Endodermal cell (in vitro differentiated cells): ENCODE data around the gene UBA6. TPM values are rescaled to one million over a fixed set of nuclear protein-coding genes. Genes with fewer than 3 reads are reported as not detected.

Source experiments
- DNase-seq: peaks from one replicate; pipeline ENCODE4 v3.0.0-alpha.2; 2017
- H3K27ac ChIP-seq: 2 replicates; pipeline ENCODE4 v1.5.1; 2013; ENCODE audit warnings: mild to moderate bottlenecking, low read depth, low read length, moderate library complexity
- H3K27me3 ChIP-seq: 2 replicates; pipeline ENCODE4 v1.6.1; 2013; ENCODE audit warnings: mild to moderate bottlenecking, low read length, moderate library complexity; ENCODE audit not compliant: insufficient read depth, control insufficient read depth, poor library complexity, severe bottlenecking
- H3K36me3 ChIP-seq: 2 replicates; pipeline ENCODE4 v1.7.0; 2013; ENCODE audit warnings: mild to moderate bottlenecking, low read length, moderate library complexity; ENCODE audit not compliant: control insufficient read depth, insufficient read depth
- H3K4me1 ChIP-seq: one replicate; pipeline ENCODE4 v1.7.0; 2013; ENCODE audit warnings: low read length; ENCODE audit not compliant: control insufficient read depth, insufficient read depth
- H3K4me3 ChIP-seq: 2 replicates; pipeline ENCODE4 v1.5.1; 2013; ENCODE audit warnings: mild to moderate bottlenecking, low read length, moderate library complexity
- H3K9ac ChIP-seq: 2 replicates; pipeline ENCODE4 v1.6.1; 2013; ENCODE audit warnings: mild to moderate bottlenecking, low read length, moderate library complexity; ENCODE audit not compliant: poor library complexity, severe bottlenecking; ENCODE audit errors: extremely low read depth
- H3K9me3 ChIP-seq: 2 replicates; pipeline ENCODE4 v1.6.1; 2013; ENCODE audit warnings: mild to moderate bottlenecking, low read length, moderate library complexity; ENCODE audit not compliant: control insufficient read depth
- H3K27ac Mint-ChIP-seq: 2 replicates; pipeline ENCODE4 v1.8.0; 2020; ENCODE audit warnings: mixed read lengths
- H3K27me3 Mint-ChIP-seq: 2 replicates; pipeline ENCODE4 v1.8.0; 2021; ENCODE audit warnings: mild to moderate bottlenecking, mixed read lengths; ENCODE audit not compliant: insufficient read depth
- H3K36me3 Mint-ChIP-seq: 2 replicates; pipeline ENCODE4 v1.8.0; 2020; ENCODE audit warnings: low read depth, mixed read lengths
- H3K4me1 Mint-ChIP-seq: 2 replicates; pipeline ENCODE4 v1.8.0; 2020; ENCODE audit warnings: mixed read lengths
- H3K4me3 Mint-ChIP-seq: 2 replicates; pipeline ENCODE4 v1.8.0; 2020; ENCODE audit warnings: mild to moderate bottlenecking, moderate library complexity, mixed read lengths
- H3K9me3 Mint-ChIP-seq: 2 replicates; pipeline ENCODE4 v1.8.0; 2020; ENCODE audit warnings: mild to moderate bottlenecking, mixed read lengths
- CTCF ChIP-seq: fragments of 200-600 bp; sonication (generic); conservative IDR thresholded peaks from 2 replicates; pipeline ENCODE4 v1.5.0; 2021; ENCODE audit warnings: antibody characterized with exemption, mild to moderate bottlenecking
- WGBS, 2 experiments: methylation state at CpG; one replicate each; pipeline versions ENCODE4 v1.1.5 to v1.1.7; 2013; ENCODE audit warnings: missing lambda C conversion rate in 2 of 2, mixed read lengths in 1 of 2; ENCODE audit not compliant: insufficient coverage in 1 of 2, insufficient read length in 1 of 2; 5-methylcytosine and 5-hydroxymethylcytosine counted together
- total RNA-seq, 2 donors: library from RNA; stranded (reverse); fragmentation: NEBNext Ultra II Directional in 1 of 2; extraction: Animal tissue kit (Norgen Biotek cat#: 25700) in 1 of 2; gene quantifications; 2 replicates in 1 of 2; 3 replicates in 1 of 2; pipeline ENCODE4 v1.2.1, GENCODE V29; 2021

The UBA6 gene
- total RNA-seq, 2 donors from 2014 or later: 83.1 to 117 TPM

GRCh38 chr4:67704843-67705242, 3.9 kb upstream of the UBA6 start:
- Histone ChIP-seq H3K36me3 (no peaks in the 10 kb centered on the region), H3K27me3 (no peaks in the 10 kb centered on the region), H3K27ac (no peak overlapping the region), H3K9me3 (peaks cover 11% of the 10 kb centered on the region), H3K9ac (no peak overlapping the region), H3K4me1 (no peaks in the 10 kb centered on the region), H3K4me3 (no peak overlapping the region)
- TF ChIP-seq CTCF: no peak
- peaks cover 4% of the 10 kb centered on the region for H3K4me1 Mint-ChIP-seq
- no peaks in the 10 kb centered on the region for H3K27me3 Mint-ChIP-seq
- H3K4me3 Mint-ChIP-seq: no peak overlapping the region
- H3K9me3 Mint-ChIP-seq: peaks cover 10% of the 10 kb centered on the region
- no peak for DNase-seq
- H3K27ac Mint-ChIP-seq: no peak overlapping the region
- WGBS, 2 experiments: 96 to 100% methylated on average over 1 to 2 of the region's 2 CpGs
- H3K36me3 Mint-ChIP-seq: peaks cover 24% of the 10 kb centered on the region

- peaks cover 5% of the 10 kb centered on the region for H3K4me1 ChIP-seq
- Mint-ChIP-seq H3K36me3 (peaks cover 19% of the 10 kb centered on the region), H3K9me3 (peaks cover 4% of the 10 kb centered on the region), H3K27ac (no peak overlapping the region), H3K4me1 (peaks cover 11% of the 10 kb centered on the region), H3K4me3 (peak overlapping the region; percentile 88), H3K27me3 (no peaks in the 10 kb centered on the region)
- H3K9me3 ChIP-seq: peaks cover 11% of the 10 kb centered on the region
- TF ChIP-seq CTCF: no peak
- peak overlapping the region; percentile 95 for H3K4me3 ChIP-seq
- H3K27me3 ChIP-seq: no peaks in the 10 kb centered on the region
- no peak overlapping the region for H3K27ac ChIP-seq
- no peaks in the 10 kb centered on the region for H3K36me3 ChIP-seq
- WGBS, 2 experiments: 100% methylated on average over 1 of the region's 2 CpGs
- no peak overlapping the region for H3K9ac ChIP-seq
- no peak for DNase-seq
Observed at GRCh38 chr4:67702166-67702565, 1.2 kb upstream of the UBA6 start.

GRCh38 chr4:67701517-67701850, 529 bp upstream of the UBA6 start:
- Histone ChIP-seq H3K4me3 (peak overlapping the region; percentile 95), H3K4me1 (peaks cover 5% of the 10 kb centered on the region), H3K9me3 (peaks cover 6% of the 10 kb centered on the region), H3K9ac (peak overlapping the region; percentile 86), H3K36me3 (peaks cover 2% of the 10 kb centered on the region), H3K27ac (no peak overlapping the region), H3K27me3 (no peaks in the 10 kb centered on the region)
- peak overlapping the region; percentile 88 for H3K27ac Mint-ChIP-seq
- peaks cover under 1% of the 10 kb centered on the region for H3K9me3 Mint-ChIP-seq
- H3K27me3 Mint-ChIP-seq: no peaks in the 10 kb centered on the region
- H3K4me1 Mint-ChIP-seq: peaks cover 11% of the 10 kb centered on the region
- H3K36me3 Mint-ChIP-seq: peaks cover 14% of the 10 kb centered on the region
- DNase-seq: no peak
- TF ChIP-seq CTCF: no peak
- peak overlapping the region; percentile 88 for H3K4me3 Mint-ChIP-seq
- WGBS, 2 experiments: 23% methylated on average over 4 of the region's 4 CpGs; no CpG with 5 or more reads in 1 of the 2 experiments
